ENCODE results near the gene TXNDC11.

TXNDC11 gene, protein sequence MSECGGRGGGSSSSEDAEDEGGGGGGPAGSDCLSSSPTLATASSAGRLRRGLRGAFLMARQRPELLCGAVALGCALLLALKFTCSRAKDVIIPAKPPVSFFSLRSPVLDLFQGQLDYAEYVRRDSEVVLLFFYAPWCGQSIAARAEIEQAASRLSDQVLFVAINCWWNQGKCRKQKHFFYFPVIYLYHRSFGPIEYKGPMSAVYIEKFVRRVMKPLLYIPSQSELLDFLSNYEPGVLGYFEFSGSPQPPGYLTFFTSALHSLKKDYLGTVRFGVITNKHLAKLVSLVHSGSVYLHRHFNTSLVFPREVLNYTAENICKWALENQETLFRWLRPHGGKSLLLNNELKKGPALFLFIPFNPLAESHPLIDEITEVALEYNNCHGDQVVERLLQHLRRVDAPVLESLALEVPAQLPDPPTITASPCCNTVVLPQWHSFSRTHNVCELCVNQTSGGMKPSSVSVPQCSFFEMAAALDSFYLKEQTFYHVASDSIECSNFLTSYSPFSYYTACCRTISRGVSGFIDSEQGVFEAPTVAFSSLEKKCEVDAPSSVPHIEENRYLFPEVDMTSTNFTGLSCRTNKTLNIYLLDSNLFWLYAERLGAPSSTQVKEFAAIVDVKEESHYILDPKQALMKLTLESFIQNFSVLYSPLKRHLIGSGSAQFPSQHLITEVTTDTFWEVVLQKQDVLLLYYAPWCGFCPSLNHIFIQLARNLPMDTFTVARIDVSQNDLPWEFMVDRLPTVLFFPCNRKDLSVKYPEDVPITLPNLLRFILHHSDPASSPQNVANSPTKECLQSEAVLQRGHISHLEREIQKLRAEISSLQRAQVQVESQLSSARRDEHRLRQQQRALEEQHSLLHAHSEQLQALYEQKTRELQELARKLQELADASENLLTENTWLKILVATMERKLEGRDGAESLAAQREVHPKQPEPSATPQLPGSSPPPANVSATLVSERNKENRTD

DNA sequence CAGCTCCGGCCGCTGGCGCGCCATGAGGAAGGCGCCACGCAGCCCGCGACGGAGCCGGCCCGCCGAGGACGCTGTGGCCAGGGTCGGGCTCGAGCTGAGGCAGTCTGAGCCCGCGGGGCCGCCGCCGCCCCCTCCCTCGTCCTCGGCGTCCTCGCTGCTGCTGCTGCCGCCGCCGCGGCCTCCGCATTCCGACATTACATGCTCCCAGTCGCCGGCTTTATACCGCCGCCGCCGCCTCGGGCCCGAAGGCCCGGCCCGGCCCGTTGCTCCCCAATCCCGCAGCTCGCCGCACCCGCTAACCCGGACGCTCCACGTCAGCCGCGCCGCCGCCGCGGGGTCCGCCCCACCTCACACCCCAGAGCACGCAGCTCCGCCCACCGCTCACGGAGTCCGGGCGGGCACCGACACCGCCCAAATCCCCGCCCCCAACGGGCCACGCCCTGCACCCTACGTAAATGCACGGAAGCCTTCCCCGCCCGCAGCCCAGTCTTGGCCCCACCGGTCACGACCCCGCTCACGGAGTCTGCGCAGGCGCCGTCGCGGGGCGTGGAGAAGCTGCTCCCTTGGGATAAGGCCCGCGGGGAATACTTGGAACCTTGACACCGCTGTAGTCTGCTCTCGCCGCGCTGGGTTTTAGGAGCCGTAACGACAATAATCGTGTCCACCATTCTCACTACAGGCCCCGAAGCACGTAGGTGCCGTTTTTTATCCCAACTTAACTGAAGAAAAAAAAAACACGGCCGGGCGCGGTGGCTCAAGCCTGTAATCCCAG is at the start of gene TXNDC11:
TSS of gene TXNDC11 (minus strand) at position 322 of the 772 bp plus-strand sequence. CDS start at position 195, 127 bp downstream.
- DNase-seq, result peak; percentile 100

DNA sequence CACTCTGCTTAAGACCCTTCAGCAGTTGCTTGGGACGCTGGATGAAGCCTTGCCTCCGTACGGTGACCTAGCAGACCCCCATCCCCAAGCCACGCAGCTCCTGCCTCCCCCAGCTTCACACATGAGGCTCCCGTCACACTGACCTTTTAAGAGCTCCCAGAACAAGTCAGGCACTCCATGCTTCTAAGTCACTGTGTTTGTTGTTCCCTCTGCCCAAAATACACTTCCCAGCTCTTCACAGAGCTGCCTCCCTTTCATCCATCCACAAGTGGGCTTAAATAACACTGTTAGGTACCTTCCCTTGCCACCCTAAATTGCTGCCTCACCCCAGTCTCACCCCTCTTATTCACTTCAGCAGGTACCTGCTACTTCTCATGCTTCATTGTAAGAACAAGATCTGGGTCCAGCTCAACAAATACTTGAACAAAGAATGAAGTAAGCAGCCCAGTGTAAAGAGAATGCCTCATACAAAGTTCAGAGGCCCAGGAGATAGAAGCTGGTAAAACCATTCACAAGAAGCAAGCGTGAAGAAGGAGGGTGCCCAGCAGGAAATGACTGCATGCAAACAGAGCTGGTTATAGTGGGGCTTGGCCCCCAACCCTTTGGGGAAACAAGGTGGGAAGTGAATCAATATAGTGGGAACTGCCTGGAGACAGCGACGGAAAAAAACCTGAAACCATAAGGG is 48.6 kb upstream of the TXNDC11 start:
- DNase-seq, result no peak

DNA sequence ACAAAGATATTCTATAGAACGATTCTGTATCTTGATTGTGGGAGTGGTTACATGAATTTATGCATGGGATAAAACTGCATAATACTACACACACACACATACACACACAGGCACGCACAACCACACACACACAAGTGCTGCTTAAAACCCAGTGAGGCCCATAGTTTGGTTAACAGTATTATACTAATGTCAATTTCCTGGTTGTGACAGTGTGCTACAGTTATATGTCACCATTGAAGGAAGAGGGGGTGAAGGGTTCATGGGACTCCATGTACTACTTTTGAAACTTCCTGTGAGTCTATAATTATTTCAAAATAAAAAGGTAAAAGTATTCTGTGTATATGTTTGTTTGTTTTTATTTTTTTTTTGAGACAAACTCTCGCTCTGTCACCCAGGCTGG is 46.3 kb upstream of the TXNDC11 start:
- peak; percentile 38 for DNase-seq

DNA sequence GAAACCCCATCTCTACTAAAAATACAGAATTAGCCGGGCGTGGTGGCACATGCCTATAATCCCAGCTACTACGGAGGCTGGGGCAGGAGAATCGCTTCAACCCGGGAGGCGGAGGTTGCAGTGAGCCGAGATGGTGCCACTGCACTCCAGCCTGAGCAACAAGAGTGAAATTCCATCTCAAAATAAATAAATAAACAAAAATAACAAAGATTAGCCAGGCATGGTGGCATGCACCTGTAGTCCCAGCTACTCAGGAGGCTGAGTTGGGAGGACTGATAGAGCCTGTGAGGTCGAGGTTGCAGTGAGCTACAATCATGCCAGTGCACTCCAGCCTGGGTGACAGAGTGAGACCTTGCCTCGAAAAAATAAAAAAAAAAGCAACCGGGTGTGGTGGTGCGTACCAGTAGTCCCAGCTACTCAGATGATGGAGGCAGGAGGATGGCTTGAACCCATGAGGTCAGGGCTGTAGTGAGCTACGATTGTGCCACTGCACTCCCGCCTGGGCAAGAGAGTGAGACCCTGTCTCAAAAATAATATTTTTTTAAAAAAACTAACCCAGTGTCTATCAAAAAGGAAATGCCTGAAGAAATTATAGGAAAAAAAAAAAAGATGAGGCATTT is 42.4 kb upstream of the TXNDC11 start:
- DNase-seq, result peak; percentile 51

DNA sequence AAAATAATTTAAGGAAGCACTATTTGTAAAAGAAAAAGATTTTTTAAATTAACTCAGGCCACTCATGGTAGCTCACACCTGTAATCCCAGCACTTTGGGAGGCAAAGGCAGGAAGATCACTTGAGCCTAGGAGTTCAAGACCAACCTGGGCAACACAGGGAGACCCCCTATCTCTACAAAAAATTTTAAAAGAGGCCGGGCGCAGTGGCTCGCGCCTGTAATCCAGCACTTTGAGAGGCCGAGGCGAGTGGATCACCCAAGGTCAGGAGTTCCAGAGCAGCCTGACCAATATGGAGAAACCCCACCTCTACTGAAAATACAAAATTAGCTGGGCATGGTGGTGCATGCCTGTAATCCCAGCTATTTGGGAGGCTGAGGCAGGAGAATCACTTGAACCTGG is 41.7 kb upstream of the TXNDC11 start:
- peak; percentile 52 for DNase-seq

DNA sequence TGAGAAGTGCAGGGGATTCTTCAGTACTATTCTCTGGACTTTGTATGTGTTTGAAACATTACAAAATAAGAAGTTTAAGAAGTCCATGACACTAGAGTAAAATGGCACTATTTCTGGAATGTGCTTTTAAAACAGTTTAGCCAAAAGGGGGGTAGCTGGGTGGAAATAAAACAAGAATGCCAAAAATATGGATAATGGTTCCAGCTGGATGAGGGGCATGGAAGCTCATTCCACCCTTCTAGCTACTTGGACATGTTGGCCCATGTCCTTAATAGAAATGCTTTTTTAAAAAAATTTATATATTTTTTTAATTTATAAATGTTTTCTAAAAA is 41.3 kb upstream of the TXNDC11 start:
- no peak for DNase-seq

DNA sequence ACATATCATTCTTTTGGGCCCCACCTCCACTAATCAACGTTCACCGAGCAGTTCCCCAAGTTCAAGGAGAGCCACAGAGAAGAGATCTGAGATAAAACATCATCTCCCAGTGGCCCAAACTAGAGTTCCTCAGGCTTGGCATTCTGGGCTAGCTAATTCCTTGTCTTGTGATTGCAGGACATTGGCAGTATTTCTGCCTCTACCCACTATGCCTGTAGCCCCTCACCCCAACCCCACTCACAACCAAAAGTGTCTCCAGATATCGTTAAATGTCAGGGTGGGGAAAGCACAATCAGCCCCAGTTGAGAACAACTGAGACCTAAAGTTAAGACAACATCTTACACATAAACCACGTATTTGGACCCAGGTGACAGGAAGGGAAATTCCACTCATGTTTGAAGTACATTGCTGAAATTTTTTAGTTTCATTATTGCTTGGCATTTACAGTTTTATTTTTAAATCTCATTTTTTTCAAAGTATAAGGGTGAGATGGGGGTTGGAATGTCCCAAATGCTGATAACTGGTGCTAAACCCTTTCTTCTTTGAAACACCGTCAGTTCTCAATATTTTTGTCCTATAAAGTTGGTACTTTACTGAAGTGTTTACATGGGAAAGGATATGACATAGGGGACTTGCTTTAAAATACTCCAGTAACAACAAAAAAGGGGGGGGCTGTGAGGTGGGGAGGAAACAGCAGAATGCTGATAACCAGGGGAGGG is 40.8 kb upstream of the TXNDC11 start:
- DNase-seq, result peak; percentile 73

DNA sequence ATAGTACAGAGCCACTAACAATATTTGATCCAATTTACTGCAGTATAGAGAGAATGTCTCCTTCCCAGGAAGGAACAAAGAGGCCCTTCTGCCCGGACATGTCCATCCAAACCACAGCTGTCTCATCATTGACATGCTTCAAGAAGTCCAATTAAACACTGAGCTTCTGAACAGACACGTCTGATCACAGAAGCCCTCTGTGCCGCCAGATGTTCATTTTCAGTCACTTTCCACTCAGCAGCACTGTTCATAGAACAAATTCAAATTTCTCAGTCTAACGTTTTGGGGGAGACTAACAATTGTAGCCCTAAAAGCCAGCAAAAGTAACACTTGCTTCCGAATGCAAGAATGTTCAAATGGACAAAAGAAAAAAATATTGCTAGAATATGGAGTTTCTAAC is 39.1 kb upstream of the TXNDC11 start:
- DNase-seq, result no peak

DNA sequence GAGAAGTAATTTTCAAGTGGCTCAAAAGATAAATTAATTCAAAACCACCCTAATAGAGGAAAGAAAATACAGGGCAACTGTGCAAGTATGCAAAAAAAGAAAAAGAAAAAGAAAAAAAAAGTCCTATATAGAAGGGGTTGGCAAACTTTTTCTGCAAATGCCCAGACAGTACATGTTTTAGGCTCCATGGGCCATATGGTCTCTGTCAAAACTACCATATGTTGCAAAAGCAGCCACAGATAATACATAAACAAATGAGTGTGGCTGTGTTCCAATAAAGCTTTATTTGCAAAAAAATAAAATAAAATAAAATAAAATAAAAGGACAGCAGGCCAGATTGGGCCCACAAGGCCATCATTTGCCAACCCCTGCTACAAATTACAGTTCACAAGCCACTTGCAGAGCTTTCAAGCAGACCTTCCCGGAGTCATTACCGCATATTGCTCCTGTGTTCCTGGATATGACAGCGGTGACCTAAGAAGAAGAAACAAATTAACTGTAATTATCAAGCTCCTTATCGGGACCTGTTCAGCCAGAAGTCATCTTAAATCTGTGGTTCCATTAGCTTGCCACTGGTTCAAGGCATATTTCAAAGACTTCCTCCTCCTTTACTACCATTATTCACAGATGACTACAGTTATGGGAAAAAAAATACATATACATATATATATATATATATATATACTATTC is 38.5 kb upstream of the TXNDC11 start:
- DNase-seq, result no peak

DNA sequence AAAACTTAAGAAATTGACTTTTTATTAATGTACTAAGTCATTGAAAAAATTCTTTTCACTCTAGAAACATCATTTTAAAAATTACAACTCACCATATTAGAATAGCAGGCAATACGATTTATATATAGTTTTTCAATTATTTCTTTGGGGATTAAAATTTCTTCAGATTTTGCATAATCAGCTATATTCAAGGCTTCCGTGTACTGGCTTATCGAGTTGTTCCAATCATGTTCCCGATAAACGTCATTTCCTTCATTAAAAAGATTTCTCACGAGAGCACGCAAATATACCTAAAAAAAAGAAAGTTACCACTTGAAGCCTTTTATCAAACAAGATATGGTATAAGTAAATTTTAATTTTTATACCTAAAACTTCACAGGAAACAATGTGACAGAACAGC is 36.4 kb upstream of the TXNDC11 start:
- no peak for DNase-seq

DNA sequence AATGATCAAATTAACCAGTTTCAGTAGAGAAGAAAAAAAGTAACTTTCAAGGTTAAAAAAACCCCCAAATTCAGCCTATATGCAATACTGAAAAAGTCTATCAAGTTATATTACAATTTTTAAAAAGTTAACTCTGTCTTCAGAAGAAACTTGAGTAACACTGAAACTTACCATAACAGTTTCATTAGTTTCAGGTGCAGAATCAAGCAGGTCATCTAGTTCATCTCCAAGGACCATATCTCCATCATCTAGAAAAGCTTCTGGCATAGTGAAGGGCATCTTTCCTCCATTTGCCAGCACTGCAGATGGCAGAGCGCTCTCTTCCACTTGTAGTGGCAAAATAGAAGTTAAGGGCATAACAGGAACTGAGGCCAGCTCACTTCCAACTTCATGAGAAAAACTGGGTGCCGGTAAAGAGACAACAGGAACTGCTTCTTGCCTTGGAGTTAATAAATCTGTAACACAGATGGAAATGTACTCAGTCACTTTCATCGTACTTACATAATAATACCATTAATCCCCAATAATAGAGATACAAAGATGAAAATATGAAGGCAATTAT is 31.5 kb upstream of the TXNDC11 start:
- DNase-seq, result no peak

DNA sequence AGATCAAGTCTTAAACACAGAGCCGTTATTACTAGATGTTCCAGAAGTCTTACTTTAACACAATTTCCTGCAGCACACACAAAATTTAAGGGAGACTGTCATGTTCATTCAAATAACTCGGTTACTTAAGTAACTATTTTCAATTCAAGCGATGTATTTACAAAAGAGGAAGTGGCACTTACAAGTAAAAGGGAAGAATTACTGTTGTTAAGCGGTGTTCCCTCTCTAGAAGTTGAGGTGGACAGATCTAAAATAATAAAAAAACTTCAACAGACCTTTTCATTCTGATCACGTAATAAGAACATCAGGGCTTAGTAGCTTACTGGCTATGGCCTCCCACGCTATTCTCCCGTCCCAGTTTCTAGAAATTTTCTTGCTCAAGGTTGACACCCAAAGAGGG is 26.2 kb upstream of the TXNDC11 start:
- DNase-seq, result no peak

DNA sequence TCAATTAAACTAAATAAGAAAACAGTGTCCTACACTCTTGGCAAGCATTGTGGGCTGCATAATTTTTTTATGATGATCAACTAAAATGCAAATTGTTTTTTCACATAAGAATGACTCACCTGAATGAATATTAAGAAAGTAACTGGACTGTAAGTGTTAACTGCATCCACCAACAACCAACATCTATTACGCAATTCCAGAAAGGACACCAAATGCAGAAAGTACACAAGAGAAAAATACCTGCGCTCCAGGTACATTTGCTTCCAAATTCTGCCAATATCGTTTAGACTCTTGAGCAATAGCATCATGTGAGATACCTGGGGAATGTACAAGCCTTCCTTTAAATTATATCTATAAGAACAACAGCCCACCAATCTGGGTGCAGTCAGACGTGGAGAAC is 19.8 kb upstream of the TXNDC11 start:
- no peak for DNase-seq

DNA sequence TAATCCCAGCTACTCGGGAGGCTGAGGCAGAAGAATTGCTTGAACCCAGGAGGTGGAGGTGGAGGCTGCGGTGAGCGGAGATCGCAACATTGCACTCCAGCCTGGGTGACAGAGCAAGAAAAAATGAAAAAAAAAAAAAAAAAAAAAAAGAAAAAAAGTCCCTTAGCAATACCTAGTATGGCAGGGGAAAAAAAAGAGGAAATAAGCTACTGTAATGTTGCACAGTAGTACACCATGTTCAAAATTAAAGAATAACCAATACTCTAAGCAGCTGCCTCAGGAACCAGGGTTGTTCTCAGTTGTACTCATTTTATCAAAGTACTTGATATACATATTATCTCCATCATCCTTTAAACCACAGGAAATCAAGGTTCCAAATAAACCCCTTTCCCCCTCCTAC is 17.3 kb upstream of the TXNDC11 start:
- no peak for DNase-seq

DNA sequence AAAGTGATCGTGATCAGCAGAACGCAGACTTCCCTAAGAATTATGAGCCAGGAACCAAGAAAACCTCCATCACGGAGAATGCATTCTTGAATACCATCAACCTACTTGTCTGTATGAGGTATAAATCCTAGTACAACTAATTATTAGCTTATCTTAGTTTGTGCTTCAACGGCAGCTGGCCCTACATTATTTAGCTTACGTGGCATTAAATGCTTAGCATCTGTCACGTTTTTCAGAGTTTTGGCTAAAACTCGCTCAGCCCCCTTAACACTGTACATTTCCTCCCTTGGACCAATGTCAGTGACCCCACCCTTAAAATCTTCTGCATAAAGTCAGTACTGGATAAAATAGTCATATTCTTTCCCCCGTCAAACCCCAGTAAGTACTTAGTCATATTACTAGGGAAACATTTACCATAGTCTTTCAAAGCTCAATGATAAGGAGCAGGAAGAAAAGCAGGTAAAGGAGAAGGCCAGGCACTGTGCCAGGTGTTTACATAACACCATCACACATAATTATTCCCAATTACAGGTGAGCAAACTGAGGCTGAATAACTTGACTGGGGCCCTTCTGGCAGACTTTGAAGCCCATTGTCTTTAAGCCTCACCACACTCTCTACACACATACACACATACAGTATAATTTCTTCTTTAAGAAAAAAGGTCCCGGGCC is 16.6 kb upstream of the TXNDC11 start:
- DNase-seq, result no peak

DNA sequence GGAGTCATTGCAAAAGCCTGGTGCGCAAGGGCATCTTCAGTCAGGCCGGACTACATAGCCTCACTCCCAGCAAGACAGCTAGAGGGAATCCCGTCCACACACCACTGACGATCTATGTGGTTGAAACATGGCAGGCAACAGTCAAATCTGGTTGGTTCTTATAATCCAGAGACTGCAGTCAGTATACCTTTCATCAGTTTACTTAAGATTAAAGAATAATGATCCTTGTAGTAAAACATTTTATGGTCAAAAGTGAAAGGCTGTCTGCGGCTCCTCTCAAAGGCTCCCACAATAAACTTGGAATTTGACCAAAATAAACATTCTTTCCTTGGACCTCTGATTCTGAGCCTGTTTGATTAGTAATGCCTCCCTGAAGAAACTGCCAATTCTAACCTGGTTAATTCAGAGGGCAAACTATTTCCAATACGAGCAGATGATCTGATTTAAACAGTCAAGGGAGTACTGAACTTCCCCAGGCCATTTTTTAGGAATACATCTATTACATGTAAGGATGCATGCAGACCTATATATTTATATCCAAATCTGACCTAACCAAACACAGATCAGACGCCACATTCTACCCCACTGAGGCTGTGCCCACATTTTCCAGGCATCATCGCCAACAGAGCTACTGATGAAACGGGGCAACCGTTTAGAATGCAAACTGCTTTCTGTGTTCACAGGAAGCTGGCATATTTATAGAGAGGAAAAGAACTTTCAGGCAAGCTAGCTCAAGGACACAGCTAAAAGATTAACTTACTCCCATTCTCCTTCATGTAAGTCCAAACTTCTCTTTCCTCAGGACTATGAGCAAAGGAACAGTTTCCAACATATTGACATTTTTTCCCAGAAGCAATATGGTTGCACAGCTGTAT is 15.3 kb upstream of the TXNDC11 start:
- DNase-seq, result no peak

DNA sequence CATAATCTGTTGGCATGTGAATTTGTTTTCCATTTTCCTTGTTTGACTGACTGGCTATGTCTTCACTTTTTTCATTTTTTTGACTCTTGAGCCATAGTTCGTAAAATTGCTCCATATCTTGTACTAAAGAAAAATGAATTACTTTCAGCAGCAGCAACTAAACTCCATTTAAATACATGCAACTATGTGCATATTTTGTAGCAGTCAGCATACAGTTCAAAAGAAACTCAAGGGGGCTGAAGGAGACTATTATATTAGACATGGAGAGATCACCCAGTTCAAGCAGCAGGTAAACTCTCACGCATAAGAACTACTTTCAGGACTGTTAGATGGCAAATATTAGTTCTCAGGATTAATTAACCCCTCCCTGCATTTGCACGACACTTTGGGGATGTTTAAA is 13.6 kb upstream of the TXNDC11 start:
- DNase-seq, result no peak

DNA sequence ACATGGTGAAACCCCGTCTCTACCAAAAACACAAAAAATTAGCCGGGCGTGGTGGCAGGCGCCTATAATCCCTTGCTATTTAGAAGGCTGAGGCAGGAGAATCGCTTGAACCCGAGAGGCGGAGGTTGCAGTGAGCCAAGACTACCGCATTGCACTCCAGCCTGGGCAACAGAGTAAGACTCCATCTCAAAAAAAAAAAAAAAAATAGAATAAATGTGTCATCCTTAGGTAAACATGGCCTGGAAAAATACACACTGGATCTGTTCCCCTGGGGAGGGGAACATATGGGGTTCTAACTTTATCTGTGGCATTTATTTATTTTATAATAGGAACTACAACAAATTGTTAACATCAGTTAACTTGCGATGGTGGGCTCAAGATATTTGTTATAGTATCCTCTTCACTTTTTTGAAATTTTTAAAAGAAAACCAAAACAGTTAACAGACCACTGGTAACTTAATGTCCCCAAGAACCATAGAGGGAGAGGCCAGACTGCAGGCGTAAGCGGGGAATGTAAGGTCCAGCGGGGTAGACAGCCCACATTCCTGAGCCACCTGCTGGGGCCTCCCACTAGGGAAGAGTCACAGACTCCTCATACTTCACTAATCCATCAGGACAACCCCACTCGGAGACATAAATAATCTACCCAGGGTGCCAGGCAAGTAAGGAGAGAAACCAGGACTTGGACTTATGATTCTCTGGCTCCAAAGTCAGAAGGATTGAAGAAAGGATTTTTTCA is 12.5 kb upstream of the TXNDC11 start:
- no peak for DNase-seq

Measured in activated CD8-positive, alpha-beta memory T cell treated with anti-CD3 and anti-CD28 coated beads for 24 hours (primary cell).